Activated naive CD8-positive, alpha-beta T cell treated with anti-CD3 and anti-CD28 coated beads, Interleukin-2, amount 10 ng/mL, durations not matched to agents 7 days and 5 days (primary cell): ENCODE measurements around the gene ASTL. TPM values are rescaled to one million over a fixed set of nuclear protein-coding genes. Genes with fewer than 3 reads are reported as not detected.

ENCODE experiments used
- ATAC-seq: fragments of 150-1000 bp; cut with Tn5 transposase; one replicate; pipeline ENCODE4 v1.10.0; 2021; ENCODE audit warnings: low read depth, moderate library complexity
- POLR2A ChIA-PET: fragments of 350-600 bp; sonication (Branson Sonifier 250); formaldehyde crosslinking; loops from one replicate; lab custom pipeline; 2021; ENCODE audit warnings: antibody characterized with exemption; lab: Charles Lee
- DNase-seq: peaks from one replicate; pipeline ENCODE4 v3.0.0; 2021
- H3K27ac Mint-ChIP-seq: one replicate; pipeline ENCODE4 v1.8.0; 2022; ENCODE audit warnings: mild to moderate bottlenecking, mixed read lengths
- H3K27me3 Mint-ChIP-seq: one replicate; pipeline ENCODE4 v1.8.0; 2022; ENCODE audit warnings: mild to moderate bottlenecking, moderate library complexity, mixed read lengths
- H3K36me3 Mint-ChIP-seq: one replicate; pipeline ENCODE4 v1.8.0; 2021; ENCODE audit warnings: mild to moderate bottlenecking, mixed read lengths
- H3K4me1 Mint-ChIP-seq: one replicate; pipeline ENCODE4 v1.8.0; 2021; ENCODE audit warnings: mixed read lengths
- H3K4me3 Mint-ChIP-seq: one replicate; pipeline ENCODE4 v1.8.0; 2022; ENCODE audit warnings: mild to moderate bottlenecking, moderate library complexity, mixed read lengths
- H3K9me3 Mint-ChIP-seq: one replicate; pipeline ENCODE4 v1.8.0; 2021; ENCODE audit warnings: mixed read lengths
- total RNA-seq, 2 experiments: library from RNA; stranded (reverse); gene quantifications; one replicate each; pipeline ENCODE4 v1.2.3, GENCODE V29; 2021

Gene ASTL
- total RNA-seq, 2 experiments from 2014 or later: 12.2 to 14.7 TPM

DNA sequence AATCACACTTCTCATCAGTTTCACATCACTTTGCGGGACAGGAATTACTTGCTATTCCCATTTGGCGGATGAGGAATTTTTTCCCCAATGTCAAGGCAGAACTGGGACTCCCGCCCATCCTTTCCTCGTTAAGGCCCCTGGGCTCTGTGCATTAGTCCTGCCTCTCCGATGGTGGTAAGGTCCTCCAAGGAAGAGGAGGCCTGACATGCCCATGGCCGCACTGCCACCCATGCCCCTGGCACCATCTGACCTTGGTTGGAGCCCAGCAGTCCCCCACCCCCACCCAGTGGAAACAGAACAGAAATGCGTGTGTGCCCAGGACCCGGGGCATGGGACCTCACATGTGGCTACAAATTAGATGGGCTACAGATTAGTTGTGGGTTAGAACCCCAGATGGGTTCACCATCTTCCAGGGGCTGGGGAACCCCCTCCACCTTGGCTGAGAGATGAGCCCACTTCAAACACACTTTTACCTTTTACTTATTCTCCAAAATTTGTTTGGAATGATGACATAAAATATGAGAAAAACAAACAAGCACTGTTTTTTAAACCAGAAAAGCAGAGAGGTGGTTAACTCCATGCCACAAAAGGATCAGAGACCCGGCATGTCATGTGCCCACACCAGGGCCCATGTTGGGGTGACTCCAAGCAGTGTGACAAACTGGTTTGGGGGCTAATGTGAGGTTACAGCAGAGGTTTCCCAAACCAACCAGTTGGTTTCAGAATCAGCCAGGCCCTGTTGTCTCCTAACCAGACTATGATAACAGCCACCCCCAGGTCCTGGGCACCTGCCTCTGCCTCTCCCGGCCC is 17.9 kb upstream of the ASTL start:
- Mint-ChIP-seq H3K27me3 (peaks cover 6% of the 10 kb centered on the region), H3K4me3 (no peak overlapping the region), H3K9me3 (peaks cover 3% of the 10 kb centered on the region), H3K4me1 (peaks cover 59% of the 10 kb centered on the region), H3K27ac (peak overlapping the region; percentile 75), H3K36me3 (peaks cover 9% of the 10 kb centered on the region)
- DNase-seq (no peak), ATAC-seq (peak; percentile 37)
- POLR2A ChIA-PET: interaction anchor here (4.4 kb wide), 1 partner anchor 11 kb away, joined by 51 read pairs; the partner anchor contains the start of gene DUSP2

DNA sequence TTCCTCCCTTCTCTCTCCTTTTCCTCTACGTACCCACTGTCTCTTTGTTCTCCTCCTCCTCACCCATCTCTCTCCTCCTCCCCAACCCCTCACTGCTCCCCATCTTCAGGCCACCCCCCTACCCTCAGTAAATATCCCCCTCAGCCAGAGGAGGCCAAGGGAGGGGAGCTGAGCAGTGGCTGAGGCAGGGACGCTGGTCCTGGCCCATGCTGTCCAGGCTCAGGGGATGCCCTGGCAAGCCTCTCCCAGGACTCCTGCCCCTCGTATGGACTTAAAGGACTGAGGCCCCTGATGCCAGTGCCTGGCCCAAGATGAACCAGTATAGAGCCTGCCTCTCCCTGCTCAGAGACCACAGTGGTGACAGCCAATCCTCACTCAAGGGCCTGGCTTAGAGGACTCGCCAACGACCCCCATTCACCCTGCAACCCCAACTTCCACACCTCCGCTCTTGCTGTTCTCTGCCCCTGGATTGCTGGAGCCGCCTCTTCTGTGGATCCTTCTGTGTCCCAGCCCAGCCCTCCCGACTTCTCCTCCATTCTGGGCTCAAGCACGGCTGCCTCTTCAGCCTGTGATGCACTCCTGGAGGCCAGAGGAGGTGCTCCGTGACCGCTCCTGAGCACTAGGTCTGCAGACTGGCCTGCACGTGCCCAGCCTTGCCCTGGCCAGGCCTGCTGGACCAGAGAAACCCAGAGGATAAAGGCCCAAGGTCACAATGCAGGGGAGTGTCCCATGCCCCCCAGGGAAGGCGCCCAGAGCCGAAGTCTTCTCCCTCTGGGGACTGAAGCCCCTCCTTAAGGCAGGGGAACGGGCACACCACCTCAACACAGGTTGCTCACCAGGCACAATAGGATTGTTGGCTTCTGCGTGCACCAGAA is 16.4 kb upstream of the ASTL start:
- no peaks in the 10 kb centered on the region for H3K9me3 Mint-ChIP-seq
- peaks cover 6% of the 10 kb centered on the region for H3K27me3 Mint-ChIP-seq
- H3K36me3 Mint-ChIP-seq: peaks cover 2% of the 10 kb centered on the region
- peaks cover 60% of the 10 kb centered on the region for H3K4me1 Mint-ChIP-seq
- H3K27ac Mint-ChIP-seq: no peak overlapping the region
- H3K4me3 Mint-ChIP-seq: no peak overlapping the region
- POLR2A ChIA-PET: no interaction called here
- ATAC-seq (no peak), DNase-seq (no peak)

DNA sequence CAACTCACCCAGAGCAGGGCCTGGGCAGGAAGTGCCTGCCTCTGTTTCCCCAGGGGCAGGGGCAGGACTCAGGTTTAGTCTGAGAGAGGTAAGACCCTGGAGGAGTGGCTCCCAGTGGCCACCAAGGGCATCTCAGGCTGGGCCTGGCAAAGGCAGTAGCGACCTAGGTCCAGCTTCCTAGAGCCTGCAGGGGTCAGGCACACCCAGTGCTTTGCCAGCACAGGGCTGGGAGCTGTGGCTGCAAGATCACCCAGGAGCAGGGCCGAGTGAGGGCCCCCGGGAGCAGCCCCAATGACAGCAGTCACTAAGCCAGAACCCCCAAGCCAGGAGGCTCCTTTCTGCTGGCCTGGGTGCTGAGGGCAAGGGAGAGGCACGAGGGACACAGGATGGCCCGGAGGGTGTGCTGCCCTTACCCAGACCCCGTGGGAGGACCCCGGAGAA is 15.7 kb upstream of the ASTL start:
- ATAC-seq (no peak), DNase-seq (peak; percentile 33)
- Mint-ChIP-seq H3K27ac (no peak overlapping the region), H3K36me3 (no peaks in the 10 kb centered on the region), H3K4me1 (peaks cover 56% of the 10 kb centered on the region), H3K27me3 (peaks cover 6% of the 10 kb centered on the region), H3K4me3 (no peak overlapping the region), H3K9me3 (no peaks in the 10 kb centered on the region)
- POLR2A ChIA-PET: no interaction called here

DNA sequence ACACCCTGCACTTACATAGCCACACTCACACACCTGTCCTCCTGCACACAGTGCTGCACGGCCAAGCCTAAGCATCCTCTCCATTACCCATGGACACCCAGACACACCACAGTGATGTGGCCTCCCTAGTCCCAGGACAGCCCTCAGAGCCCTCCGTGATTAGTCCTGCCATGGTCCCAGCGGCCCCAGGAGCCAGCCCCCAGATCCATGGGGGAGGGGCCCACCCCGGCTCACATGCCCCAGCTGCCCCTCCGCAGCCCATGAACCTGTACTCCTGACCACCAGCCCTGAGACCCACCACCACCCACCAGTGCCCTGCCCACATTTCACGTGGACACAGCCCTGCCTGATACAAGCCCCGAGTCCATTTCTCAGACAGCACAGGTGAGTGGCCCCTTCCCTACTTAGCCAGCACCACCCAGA is 15.0 kb upstream of the ASTL start:
- ATAC-seq: no peak

DNA sequence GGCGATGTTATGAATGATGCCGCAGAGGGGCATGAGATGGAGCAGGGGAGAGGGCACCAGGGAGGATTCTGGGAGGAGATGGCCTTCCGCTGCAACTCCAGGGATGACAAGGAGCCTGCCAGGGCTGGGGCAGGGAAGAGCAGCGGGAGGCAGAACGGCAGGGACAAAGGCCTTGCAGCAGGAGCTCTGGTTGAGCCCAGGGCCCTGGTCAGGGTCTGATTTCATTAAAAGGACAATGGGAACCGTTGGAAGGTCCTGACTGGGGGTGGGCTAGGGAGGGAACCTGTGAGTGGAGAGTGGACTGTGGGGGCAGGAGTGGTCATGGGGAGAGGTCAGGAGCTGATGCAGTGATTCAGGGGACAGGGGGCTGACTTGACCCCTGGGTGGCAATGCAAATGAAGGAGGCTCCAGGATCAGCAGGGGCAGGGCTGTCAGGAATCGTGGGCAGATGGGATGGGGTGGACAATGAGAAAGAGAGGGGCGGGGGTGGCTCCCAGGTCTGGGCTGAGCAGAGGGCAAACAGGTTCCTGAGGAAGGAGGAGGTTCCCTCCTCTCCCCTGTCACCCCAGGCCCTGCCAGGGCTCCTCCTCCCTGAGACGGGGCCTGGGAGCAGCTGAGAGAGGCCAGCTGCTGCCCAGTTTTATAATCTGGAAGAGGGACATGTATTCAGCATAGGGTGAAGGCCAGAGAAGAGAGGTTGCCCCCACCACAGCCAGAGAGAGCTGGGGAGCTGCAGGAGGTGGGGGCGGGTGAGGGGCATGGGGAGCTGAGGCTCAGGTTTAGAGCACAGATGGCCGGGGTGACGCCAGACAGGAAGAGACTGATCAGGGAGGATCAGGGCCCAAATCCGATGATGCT is 14.2 kb upstream of the ASTL start:
- H3K27ac Mint-ChIP-seq: peak overlapping the region; percentile 54
- no peak for ATAC-seq

More for the DNA sequence above, 15.0 kb upstream of the ASTL start:
- no peaks in the 10 kb centered on the region for H3K9me3 Mint-ChIP-seq
- peaks cover 59% of the 10 kb centered on the region for H3K4me1 Mint-ChIP-seq
- no peak overlapping the region for H3K4me3 Mint-ChIP-seq
- POLR2A ChIA-PET: interaction anchor here (3.8 kb wide), 1 partner anchor 11 kb away, joined by 15 read pairs; no protein-coding TSS in a partner anchor
- peaks cover 6% of the 10 kb centered on the region for H3K27me3 Mint-ChIP-seq
- peak overlapping the region; percentile 38 for H3K27ac Mint-ChIP-seq
- H3K36me3 Mint-ChIP-seq: no peaks in the 10 kb centered on the region
- no peak for DNase-seq

DNA sequence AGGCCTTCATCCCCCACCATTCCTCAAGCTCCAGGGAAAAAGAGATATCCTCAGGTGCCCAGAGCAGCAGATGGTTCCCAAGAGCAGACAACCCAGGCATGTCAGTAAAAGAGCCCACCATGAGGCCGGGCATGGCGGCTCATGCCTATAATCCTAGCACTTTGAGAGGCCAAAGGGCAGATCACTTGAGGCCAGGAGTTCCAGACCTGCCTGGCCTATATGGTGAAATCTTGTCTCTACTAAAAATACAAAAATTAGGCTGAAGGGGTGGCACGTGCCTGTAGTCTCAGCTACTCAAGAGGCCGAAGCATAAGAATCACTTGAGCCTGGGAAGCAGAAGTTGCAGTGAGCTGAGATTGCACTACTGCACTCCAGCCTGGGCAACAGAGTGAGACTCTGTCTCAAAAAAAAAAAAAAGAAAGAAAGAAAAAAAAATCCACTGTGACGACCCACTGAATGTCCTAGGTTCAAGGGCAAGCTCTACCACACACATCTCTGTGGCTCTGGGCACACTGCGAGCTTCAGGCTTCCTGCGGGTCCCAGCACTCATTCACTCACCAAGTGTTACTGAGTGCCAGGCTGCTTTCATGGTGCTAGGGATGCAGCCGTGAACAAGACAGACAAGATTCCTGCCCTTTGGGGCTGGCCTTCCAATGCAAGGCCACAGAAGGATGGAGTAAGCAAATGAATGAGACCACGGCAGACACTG is 13.4 kb upstream of the ASTL start:
- Mint-ChIP-seq H3K36me3 (no peaks in the 10 kb centered on the region), H3K4me3 (no peak overlapping the region), H3K27ac (peak overlapping the region; percentile 36), H3K9me3 (no peaks in the 10 kb centered on the region), H3K4me1 (peaks cover 58% of the 10 kb centered on the region), H3K27me3 (peaks cover 6% of the 10 kb centered on the region)
- POLR2A ChIA-PET: interaction anchor here (0.7 to 3.8 kb wide), 2 partner anchors 12 to 1847 kb away, joined by 4 to 15 read pairs; no protein-coding TSS in a partner anchor
- ATAC-seq (no peak), DNase-seq (no peak)

More for the DNA sequence above, 14.2 kb upstream of the ASTL start:
- DNase-seq: no peak
- peaks cover 6% of the 10 kb centered on the region for H3K27me3 Mint-ChIP-seq
- H3K4me3 Mint-ChIP-seq: no peak overlapping the region
- H3K36me3 Mint-ChIP-seq: no peaks in the 10 kb centered on the region
- no peaks in the 10 kb centered on the region for H3K9me3 Mint-ChIP-seq
- POLR2A ChIA-PET: interaction anchor here (3.8 kb wide), 1 partner anchor 11 kb away, joined by 15 read pairs; no protein-coding TSS in a partner anchor
- peaks cover 58% of the 10 kb centered on the region for H3K4me1 Mint-ChIP-seq

DNA sequence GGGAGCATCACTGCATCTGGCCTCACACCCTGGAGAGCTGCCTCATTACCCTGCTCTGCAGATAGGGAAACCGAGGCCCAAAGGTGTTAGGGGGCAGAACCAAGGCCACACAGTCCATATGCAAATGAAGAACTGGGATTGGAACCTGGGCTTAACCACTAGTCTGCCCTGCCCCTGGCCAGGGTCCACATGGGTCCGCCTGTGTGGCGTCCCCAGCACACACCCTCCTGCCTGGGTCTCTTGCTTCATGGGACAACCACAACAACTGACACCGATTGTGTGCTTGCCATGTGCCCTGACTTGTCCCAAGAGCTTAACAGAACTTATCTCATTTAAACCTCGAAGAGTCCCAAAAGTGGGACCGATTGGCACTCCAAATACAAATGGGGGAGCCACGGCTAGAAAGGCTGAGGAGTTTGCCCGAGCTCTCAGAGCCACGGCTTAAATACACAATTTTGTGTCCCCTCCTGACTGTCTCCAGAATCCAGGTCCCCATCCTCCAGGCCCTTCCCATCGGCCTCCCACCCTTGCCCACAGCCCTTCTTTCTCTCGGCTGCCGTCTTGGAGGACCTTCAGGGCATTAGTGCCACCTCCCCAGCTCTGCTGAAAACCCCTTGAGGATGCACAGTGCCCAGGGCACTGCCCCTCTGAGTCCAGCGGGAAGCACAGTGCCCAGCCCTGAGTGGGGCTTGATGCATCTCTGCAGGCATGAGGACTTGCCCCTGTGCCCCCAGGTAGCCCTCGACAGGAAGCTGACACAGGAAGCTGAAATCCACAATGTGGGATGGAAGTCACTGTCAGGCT is 12.7 kb upstream of the ASTL start:
- Mint-ChIP-seq H3K4me1 (peaks cover 56% of the 10 kb centered on the region), H3K27me3 (peaks cover 4% of the 10 kb centered on the region), H3K9me3 (no peaks in the 10 kb centered on the region), H3K27ac (peak overlapping the region; percentile 36), H3K4me3 (no peak overlapping the region), H3K36me3 (no peaks in the 10 kb centered on the region)
- ATAC-seq (no peak), DNase-seq (no peak)
- POLR2A ChIA-PET: interaction anchor here (0.7 to 3.8 kb wide), 2 partner anchors 13 to 1848 kb away, joined by 4 to 15 read pairs; no protein-coding TSS in a partner anchor

DNA sequence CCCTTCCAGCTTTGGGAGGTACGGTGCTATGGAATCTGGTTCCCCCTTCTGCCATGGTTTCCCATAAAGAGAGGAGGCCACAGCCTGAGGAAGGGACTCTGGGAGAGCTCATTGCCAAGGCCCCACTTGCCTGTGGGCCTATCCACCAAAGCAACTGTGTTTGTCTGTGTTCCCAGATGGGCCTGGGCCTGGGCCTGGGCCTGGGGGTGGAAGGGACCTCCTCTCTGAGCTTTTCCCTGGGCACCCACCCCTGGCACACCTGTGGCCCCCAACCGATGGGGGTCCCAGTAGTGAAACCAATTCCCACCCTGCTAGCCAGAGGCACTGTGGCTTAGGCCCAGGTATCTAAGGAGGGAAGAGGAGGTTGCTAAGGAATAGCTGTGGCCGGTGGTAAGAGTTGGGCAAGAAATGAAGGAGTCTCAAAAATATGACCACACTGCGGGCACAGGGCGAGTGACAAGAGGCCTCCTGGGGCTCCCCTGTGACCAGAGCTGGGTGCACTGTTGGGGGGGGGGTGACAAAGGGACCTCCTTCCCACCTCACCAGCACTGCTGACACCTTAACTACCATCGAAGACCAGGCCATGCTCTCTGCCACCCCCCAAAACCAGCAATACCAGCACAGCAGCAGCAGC is 11.8 kb upstream of the ASTL start:
- Mint-ChIP-seq H3K9me3 (no peaks in the 10 kb centered on the region), H3K27ac (no peak overlapping the region), H3K36me3 (no peaks in the 10 kb centered on the region), H3K27me3 (peaks cover 3% of the 10 kb centered on the region), H3K4me1 (peaks cover 57% of the 10 kb centered on the region), H3K4me3 (no peak overlapping the region)
- ATAC-seq: no peak
- DNase-seq: no peak
- POLR2A ChIA-PET: interaction anchor here (1.0 to 3.8 kb wide), 2 partner anchors 12 to 14 kb away, joined by 3 to 15 read pairs; no protein-coding TSS in a partner anchor

DNA sequence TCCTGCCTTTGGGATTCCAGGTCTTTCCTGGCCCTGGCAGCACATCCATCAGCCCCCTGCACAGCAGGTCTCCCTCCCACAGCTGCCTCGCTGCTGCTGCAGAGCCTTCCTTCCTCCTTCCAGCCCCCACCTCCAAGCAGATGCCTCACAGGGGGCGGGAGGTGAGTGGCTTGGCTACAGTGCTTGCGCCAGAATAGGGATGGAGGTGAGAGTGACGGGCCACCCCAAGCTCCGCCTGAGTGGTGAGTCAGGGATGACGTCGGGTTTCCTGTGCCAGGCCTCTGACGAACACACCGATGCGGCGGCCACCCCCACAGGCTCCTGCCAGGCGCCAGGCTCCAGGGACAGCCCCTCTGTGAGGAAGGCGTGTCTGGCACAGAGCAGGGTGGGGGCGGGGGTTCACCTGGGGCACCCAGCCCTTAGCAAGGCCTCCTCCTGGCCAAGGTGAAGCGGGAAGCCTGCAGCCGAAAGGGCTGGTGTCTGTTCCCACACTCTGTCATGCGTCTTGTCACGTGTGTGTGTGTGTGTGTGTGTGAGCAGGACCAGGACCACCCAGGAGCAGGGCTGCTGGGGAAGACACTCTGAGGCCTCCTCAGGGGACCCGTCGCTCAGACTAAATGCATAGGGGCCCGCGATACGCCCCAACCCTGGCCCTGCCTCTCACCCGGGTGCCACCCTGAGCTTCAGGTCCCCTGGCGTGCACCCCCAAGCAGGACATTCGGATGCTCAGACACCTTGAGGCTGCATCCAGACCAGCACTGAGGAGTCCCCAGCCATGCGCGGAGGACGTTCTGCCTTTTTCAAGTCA is 10.3 kb upstream of the ASTL start:
- Mint-ChIP-seq H3K9me3 (no peaks in the 10 kb centered on the region), H3K4me1 (peaks cover 62% of the 10 kb centered on the region), H3K27ac (peak overlapping the region; percentile 96), H3K27me3 (no peaks in the 10 kb centered on the region), H3K4me3 (peak overlapping the region; percentile 76), H3K36me3 (no peaks in the 10 kb centered on the region)
- DNase-seq: peak; percentile 87
- POLR2A ChIA-PET: interaction anchor here (1.5 to 7.6 kb wide), 5 partner anchors 10 to 59 kb away, joined by 5 to 89 read pairs (median 33); partner anchors contain the start of gene ASTL
- ATAC-seq: peak; percentile 62

DNA sequence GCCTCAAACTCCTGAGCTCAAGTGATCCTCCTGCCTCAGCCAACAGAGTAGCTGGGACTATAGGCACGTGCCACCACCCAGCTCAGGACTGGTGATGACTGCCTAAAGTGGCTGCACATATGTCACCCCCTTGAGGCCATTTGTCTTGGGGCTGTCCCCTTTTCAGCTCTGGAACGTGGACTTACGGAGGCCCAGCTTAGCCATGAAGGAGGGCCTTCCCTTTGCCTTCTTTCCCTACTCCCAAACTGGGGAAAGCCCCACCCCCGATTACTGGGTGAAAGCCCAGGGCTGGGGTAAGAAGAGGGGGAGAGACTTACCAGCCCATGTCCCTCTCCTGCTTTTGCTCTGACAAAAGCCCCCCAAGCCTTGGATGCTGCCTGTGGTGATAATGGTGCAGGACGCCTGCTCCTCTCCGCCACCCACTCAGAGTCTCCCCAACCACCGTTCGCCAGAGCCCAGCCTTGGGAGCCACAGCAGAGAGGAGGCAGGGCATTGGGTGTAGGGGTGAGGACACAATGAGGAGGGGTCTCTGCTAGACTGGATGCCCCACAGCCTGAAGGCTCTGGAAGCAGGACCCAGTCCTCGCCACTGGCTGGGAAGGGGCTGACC is 9.4 kb upstream of the ASTL start:
- H3K4me3 Mint-ChIP-seq: peak overlapping the region; percentile 79
- peak overlapping the region; percentile 96 for H3K27ac Mint-ChIP-seq
- H3K36me3 Mint-ChIP-seq: no peaks in the 10 kb centered on the region
- POLR2A ChIA-PET: interaction anchor here (1.2 to 7.6 kb wide), 7 partner anchors 10 to 61 kb away, joined by 5 to 89 read pairs (median 16); partner anchors contain the start of genes ASTL and STARD7
- no peaks in the 10 kb centered on the region for H3K27me3 Mint-ChIP-seq
- ATAC-seq: no peak
- peaks cover 63% of the 10 kb centered on the region for H3K4me1 Mint-ChIP-seq
- no peaks in the 10 kb centered on the region for H3K9me3 Mint-ChIP-seq
- peak; percentile 37 for DNase-seq
